Measurements from ENCODE around the gene KCNT2. TPM values are rescaled to one million over a fixed set of nuclear protein-coding genes. Genes with fewer than 3 reads are reported as not detected.
A peak's percentile ranks its signal among the peaks of the same experiment; 100 is the strongest.

Gene KCNT2
- total and polyA plus RNA-seq, 11 donors, result 0.15 to 6.9 (median 0.57) TPM

GRCh38 chr1:196405839-196406238 is 202.4 kb downstream of the KCNT2 start:
- no peaks in the 10 kb centered on the region for H3K9me3 ChIP-seq
- 86 to 90% (median 87%) methylated on average over 2 of the region's 2 CpGs for WGBS, 4 donors
- H3K27me3 ChIP-seq, result no peaks in the 10 kb centered on the region
- TF ChIP-seq CTCF (IDR thresholded peaks at IDR 0.05) (no peak), POLR2A (IDR thresholded peaks at IDR 0.05) (no peak)
- ATAC-seq (no peak), DNase-seq (no peak)
- H3K36me3 ChIP-seq, result no peaks in the 10 kb centered on the region
- no peak overlapping the region for H3K4me3 ChIP-seq
- H3K4me1 ChIP-seq, result peaks cover 0 to 15% (median 0%) of the 10 kb centered on the region in 12 donors
- intact Hi-C loops (cut with DNase I), result no loop called here
- no peak overlapping the region for H3K27ac ChIP-seq

GRCh38 chr1:196403803-196404690 is 204.2 kb downstream of the KCNT2 start:
- H3K9me3 ChIP-seq, result no peaks in the 10 kb centered on the region
- ATAC-seq (peak in 2 of 4 donors; percentile 26 to 27), DNase-seq (no peak)
- peak overlapping the region in 2 of 12 donors; percentile 10 to 23 for H3K4me3 ChIP-seq
- H3K27me3 ChIP-seq, result no peaks in the 10 kb centered on the region
- H3K27ac ChIP-seq, result peak overlapping the region in 5 of 12 donors; percentile 31 to 76 (median 44)
- intact Hi-C loops (cut with DNase I), result no loop called here
- 50 to 68% (median 62%) methylated on average over 7 of the region's 7 CpGs for WGBS, 4 donors
- TF ChIP-seq CTCF (IDR thresholded peaks at IDR 0.05) (no peak), POLR2A (IDR thresholded peaks at IDR 0.05) (no peak)
- H3K4me1 ChIP-seq, result peaks cover 0 to 26% (median 2%) of the 10 kb centered on the region in 12 donors
- no peaks in the 10 kb centered on the region for H3K36me3 ChIP-seq

- H3K4me3 ChIP-seq, result no peak overlapping the region
- intact Hi-C loops (cut with DNase I), result no loop called here
- TF ChIP-seq CTCF (IDR thresholded peaks at IDR 0.05) (no peak), POLR2A (IDR thresholded peaks at IDR 0.05) (no peak)
- H3K4me1 ChIP-seq, result peaks cover 0 to 18% (median 0%) of the 10 kb centered on the region in 12 donors
- H3K27ac ChIP-seq, result peak overlapping the region in 4 of 12 donors; percentile 25 to 78 (median 48)
- H3K36me3 ChIP-seq, result no peaks in the 10 kb centered on the region
- H3K27me3 ChIP-seq, result no peaks in the 10 kb centered on the region
- DNase-seq, result no peak
- H3K9me3 ChIP-seq, result no peaks in the 10 kb centered on the region
- ATAC-seq, result no peak
These were observed 206.3 kb downstream of the KCNT2 start for GRCh38 chr1:196401891-196402290.

GRCh38 chr1:196401452-196401833 is 206.8 kb downstream of the KCNT2 start:
- H3K4me1 ChIP-seq, result peaks cover 0 to 18% (median 0%) of the 10 kb centered on the region in 12 donors
- intact Hi-C loops (cut with DNase I), result no loop called here
- DNase-seq (no peak), ATAC-seq (no peak)
- H3K27me3 ChIP-seq, result no peaks in the 10 kb centered on the region
- WGBS, 4 donors, result 51 to 67% (median 63%) methylated on average over 1 of the region's 1 CpG
- H3K4me3 ChIP-seq, result peak overlapping the region in 1 of 12 donors; percentile 3
- no peaks in the 10 kb centered on the region for H3K9me3 ChIP-seq
- H3K36me3 ChIP-seq, result no peaks in the 10 kb centered on the region
- peak overlapping the region in 6 of 12 donors; percentile 0 to 78 (median 30) for H3K27ac ChIP-seq
- no peak for TF ChIP-seq CTCF (IDR thresholded peaks at IDR 0.05)
- no peak for TF ChIP-seq POLR2A (IDR thresholded peaks at IDR 0.05)

Measured in heart left ventricle (tissue), 16 donors.